Fibroblast of lung (primary cell): ENCODE measurements around the gene COASY. TPM values are rescaled to one million over a fixed set of nuclear protein-coding genes. Genes with fewer than 3 reads are reported as not detected.

Experiments used
- DNase-seq, 2 donors: peaks; one replicate each; pipeline versions ENCODE4 v3.0.0 to v3.0.0-alpha.2; 2010; ENCODE audit warnings: low read depth in 2 of 2
- H2AFZ ChIP-seq: 2 replicates; pipeline ENCODE4 v1.5.1; 2012; ENCODE audit warnings: low read length, control low read depth, inconsistent platforms
- H3K27ac ChIP-seq: 2 replicates; pipeline ENCODE4 v1.5.1; 2011; ENCODE audit warnings: low read length, control low read depth; ENCODE audit not compliant: insufficient read depth
- H3K27me3 ChIP-seq: 2 replicates; pipeline ENCODE4 v1.5.1; 2011; ENCODE audit warnings: mild to moderate bottlenecking, low read length; ENCODE audit not compliant: control insufficient read depth, insufficient read depth
- H3K36me3 ChIP-seq: 2 replicates; pipeline ENCODE4 v1.5.1; 2011; ENCODE audit warnings: low read length; ENCODE audit not compliant: control insufficient read depth, insufficient read depth
- H3K4me1 ChIP-seq: 2 replicates; pipeline ENCODE4 v1.5.1; 2011; ENCODE audit warnings: low read length; ENCODE audit not compliant: control insufficient read depth, insufficient read depth; ENCODE audit errors: extremely low read depth
- H3K4me2 ChIP-seq: 2 replicates; pipeline ENCODE4 v1.5.1; 2011; ENCODE audit warnings: low read length, control low read depth; ENCODE audit not compliant: insufficient read depth; ENCODE audit errors: extremely low read depth
- H3K4me3 ChIP-seq, 4 experiments: fragments of 200-600 bp in 1 of 4; sonication (generic) in 1 of 4; replicated peaks in 1 of 4; 2 replicates each; pipeline ENCODE4 v1.5.1; 2011 to 2016; ENCODE audit warnings: low read length in 4 of 4, low read depth in 3 of 4, mild to moderate bottlenecking in 3 of 4, control low read depth in 2 of 4, inconsistent platforms in 1 of 4, mixed read lengths in 1 of 4; ENCODE audit not compliant: insufficient read depth in 1 of 4; ENCODE audit errors: control extremely low read depth in 1 of 4
- H3K79me2 ChIP-seq: 2 replicates; pipeline ENCODE4 v1.5.1; 2012; ENCODE audit warnings: mild to moderate bottlenecking, low read length, inconsistent platforms; ENCODE audit not compliant: control insufficient read depth, insufficient read depth
- H3K9ac ChIP-seq: 2 replicates; pipeline ENCODE4 v1.5.1; 2011; ENCODE audit warnings: mild to moderate bottlenecking, low read length, control low read depth; ENCODE audit not compliant: insufficient read depth
- H3K9me3 ChIP-seq: 2 replicates; pipeline ENCODE4 v1.5.1; 2012; ENCODE audit warnings: low read depth, low read length; ENCODE audit not compliant: control insufficient read depth, insufficient read depth
- H4K20me1 ChIP-seq: 2 replicates; pipeline ENCODE4 v1.5.1; 2011; ENCODE audit warnings: low read length; ENCODE audit not compliant: control insufficient read depth, insufficient read depth; ENCODE audit errors: extremely low read depth
- EZH2 ChIP-seq: IDR thresholded peaks from 2 replicates; pipeline ENCODE4 v1.5.1; 2012; ENCODE audit warnings: low read length, control low read depth, mild to moderate bottlenecking; ENCODE audit errors: missing control alignments
- polyA plus RNA-seq, 2 donors: library from polyadenylated mRNA; depleted of rRNA in 1 of 2; stranded (reverse) in 1 of 2; unstranded in 1 of 2; fragments of >200 nt; gene quantifications; 2 replicates each; pipeline ENCODE4 v1.2.1, GENCODE V29; 2011 to 2012; ENCODE audit warnings: missing spikeins in 1 of 2
- total RNA-seq: library from RNA; depleted of rRNA; stranded (reverse); fragments of >200 nt; gene quantifications from 2 replicates; pipeline ENCODE4 v1.2.1, GENCODE V29; 2014
- TF ChIP-seq, protein P1 (sequence below), 2 donors: IDR thresholded peaks in 1 of 2; conservative IDR thresholded peaks in 1 of 2; 1 replicate in 1 of 2; 2 replicates in 1 of 2; pipeline ENCODE4 v1.5.1; 2011 to 2012; ENCODE audit warnings: low read length in 2 of 2, control low read depth in 1 of 2, inconsistent platforms in 1 of 2, low read depth in 1 of 2, mild to moderate bottlenecking in 1 of 2

The COASY gene
- total and polyA plus RNA-seq, 2 donors (not counting 1 experiment from before 2014, with no cell fraction given) = 16.5 to 20.3 TPM

DNA sequence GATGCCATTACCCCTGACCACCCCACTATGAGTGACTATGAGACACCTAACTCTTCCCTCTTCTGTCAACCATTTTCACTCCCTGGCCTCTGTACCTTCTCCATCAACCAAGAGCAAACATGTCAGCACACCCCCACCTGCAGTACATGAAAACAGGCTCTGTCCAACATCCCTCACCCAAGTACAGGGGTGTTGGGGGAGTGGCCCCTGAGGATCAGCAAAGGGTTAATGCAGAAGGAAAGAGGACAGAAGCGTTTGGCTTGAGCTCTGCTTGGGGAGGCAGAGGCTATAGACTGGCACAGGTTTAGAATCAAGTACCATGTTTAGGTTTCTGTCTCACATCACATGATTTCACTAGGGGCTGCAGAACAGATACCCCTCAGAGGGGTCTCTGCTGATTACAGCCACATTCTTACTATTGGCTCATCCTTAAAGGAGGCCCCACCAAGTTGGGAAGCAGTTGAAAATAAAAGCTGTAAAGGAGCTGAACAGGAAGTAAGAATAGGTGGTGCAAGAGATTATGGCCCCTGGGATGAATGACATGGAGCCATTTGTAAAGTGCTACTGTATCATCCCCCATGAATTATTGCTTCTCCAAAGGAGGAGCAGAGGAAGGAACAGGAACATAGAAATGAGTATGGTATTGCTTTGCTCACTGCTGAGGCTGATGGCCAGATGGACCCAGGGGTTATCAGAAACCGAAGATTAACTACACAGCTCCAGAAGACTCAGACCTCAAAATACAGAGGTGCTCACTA lies 18.0 kb downstream of the COASY start:
- Histone ChIP-seq H3K27me3 (no peaks in the 10 kb centered on the region), H3K36me3 (peaks cover 15% of the 10 kb centered on the region), H3K4me1 (peaks cover 6% of the 10 kb centered on the region), H3K4me2 (no peak overlapping the region), H3K9ac (no peak overlapping the region), H4K20me1 (no peaks in the 10 kb centered on the region), H2AFZ (no peak overlapping the region), H3K9me3 (no peaks in the 10 kb centered on the region), H3K4me3 (no peak overlapping the region), H3K27ac (no peak overlapping the region), H3K79me2 (peaks cover 27% of the 10 kb centered on the region)
- TF ChIP-seq EZH2 = no peak
- TF ChIP-seq, protein P1, sequence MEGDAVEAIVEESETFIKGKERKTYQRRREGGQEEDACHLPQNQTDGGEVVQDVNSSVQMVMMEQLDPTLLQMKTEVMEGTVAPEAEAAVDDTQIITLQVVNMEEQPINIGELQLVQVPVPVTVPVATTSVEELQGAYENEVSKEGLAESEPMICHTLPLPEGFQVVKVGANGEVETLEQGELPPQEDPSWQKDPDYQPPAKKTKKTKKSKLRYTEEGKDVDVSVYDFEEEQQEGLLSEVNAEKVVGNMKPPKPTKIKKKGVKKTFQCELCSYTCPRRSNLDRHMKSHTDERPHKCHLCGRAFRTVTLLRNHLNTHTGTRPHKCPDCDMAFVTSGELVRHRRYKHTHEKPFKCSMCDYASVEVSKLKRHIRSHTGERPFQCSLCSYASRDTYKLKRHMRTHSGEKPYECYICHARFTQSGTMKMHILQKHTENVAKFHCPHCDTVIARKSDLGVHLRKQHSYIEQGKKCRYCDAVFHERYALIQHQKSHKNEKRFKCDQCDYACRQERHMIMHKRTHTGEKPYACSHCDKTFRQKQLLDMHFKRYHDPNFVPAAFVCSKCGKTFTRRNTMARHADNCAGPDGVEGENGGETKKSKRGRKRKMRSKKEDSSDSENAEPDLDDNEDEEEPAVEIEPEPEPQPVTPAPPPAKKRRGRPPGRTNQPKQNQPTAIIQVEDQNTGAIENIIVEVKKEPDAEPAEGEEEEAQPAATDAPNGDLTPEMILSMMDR (conservative IDR thresholded peaks at IDR 0.05 in 1 of 2, IDR thresholded peaks at IDR 0.05 in 1 of 2; ENCODE audit: low read depth in 1 of 2, low read length in 2 of 2) = no peak
- DNase-seq = no peak

DNA sequence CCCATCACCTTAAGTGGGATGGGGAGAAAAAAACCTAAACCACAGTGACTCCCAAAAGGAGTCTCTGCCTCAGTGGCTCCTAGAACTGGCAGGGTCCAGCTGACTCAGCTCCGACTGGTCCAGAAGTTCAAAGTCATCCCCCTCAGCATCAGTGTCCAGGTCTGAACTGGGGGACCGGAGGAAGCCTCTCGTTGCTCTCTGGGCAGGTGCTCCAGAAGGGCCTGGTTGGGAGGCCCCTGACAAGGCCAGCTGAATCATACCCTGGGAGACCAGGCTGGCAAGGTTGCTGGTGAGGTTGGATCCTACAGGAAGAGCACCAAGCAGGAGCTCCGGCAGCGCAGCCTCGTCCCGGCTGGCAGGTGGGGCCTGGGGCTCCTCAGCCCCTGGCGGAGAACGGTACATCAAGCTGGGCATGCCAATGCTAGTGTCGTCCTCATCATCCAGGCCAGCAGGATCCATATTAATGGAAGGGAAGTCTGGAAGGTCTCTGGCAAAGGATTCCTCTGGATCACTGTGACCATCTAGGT lies 19.9 kb downstream of the COASY start:
- DNase-seq = no peak
- Histone ChIP-seq H3K9me3 (no peaks in the 10 kb centered on the region), H3K27me3 (no peaks in the 10 kb centered on the region), H3K9ac (no peak overlapping the region), H3K4me1 (peaks cover 2% of the 10 kb centered on the region), H3K4me3 (no peak overlapping the region), H4K20me1 (no peaks in the 10 kb centered on the region), H3K27ac (no peak overlapping the region), H3K4me2 (no peak overlapping the region), H3K36me3 (peaks cover 14% of the 10 kb centered on the region), H2AFZ (no peak overlapping the region), H3K79me2 (peaks cover 13% of the 10 kb centered on the region)
- TF ChIP-seq EZH2 = no peak
- TF ChIP-seq, protein P1 (conservative IDR thresholded peaks at IDR 0.05 in 1 of 2, IDR thresholded peaks at IDR 0.05 in 1 of 2; ENCODE audit: low read depth in 1 of 2, low read length in 2 of 2) = no peak

DNA sequence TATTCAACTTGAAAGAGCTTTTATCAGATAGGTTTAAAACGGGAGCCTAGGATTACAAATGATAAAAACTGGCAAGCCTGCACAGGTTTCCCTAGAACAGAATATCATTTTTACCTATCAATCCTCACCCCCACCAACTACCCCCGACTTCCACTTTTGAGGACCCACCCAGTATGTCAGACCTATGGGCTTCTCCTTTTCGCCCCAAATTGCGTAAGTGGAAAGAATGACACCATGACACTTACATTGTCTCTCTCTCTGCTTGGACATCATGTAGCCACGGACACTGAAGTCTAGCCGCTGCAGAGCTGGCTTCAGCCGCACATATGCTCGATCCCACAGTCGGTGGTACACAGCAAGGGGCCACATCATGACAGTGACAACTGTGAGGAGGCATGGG lies 22.9 kb downstream of the COASY start:
- Histone ChIP-seq H3K27me3 (no peaks in the 10 kb centered on the region), H3K79me2 (no peaks in the 10 kb centered on the region), H3K9me3 (no peaks in the 10 kb centered on the region), H2AFZ (no peak overlapping the region), H3K36me3 (peaks cover 14% of the 10 kb centered on the region), H3K9ac (no peak overlapping the region), H3K27ac (no peak overlapping the region), H3K4me1 (no peaks in the 10 kb centered on the region), H4K20me1 (no peaks in the 10 kb centered on the region), H3K4me2 (no peak overlapping the region), H3K4me3 (no peak overlapping the region)
- TF ChIP-seq, protein P1 (conservative IDR thresholded peaks at IDR 0.05 in 1 of 2, IDR thresholded peaks at IDR 0.05 in 1 of 2; ENCODE audit: low read depth in 1 of 2, low read length in 2 of 2) = no peak
- no peak for TF ChIP-seq EZH2
- no peak for DNase-seq
